Lower leg skin (tissue), 3 donors: ENCODE data around the gene RBFA.

Source experiments
- POLR2A ChIP-seq, 2 donors: fragments of 450-650 bp; IDR thresholded peaks; one replicate each; pipeline ENCODE4 v1.6.1; 2016 to 2017; ENCODE audit warnings: antibody characterized with exemption in 2 of 2, mild to moderate bottlenecking in 1 of 2, moderate library complexity in 1 of 2
- TF ChIP-seq, protein P1 (sequence below), 3 donors: fragments of 450-650 bp; IDR thresholded peaks; one replicate each; pipeline ENCODE4 v1.5.1; 2016; ENCODE audit warnings: antibody characterized with exemption in 3 of 3, mild to moderate bottlenecking in 3 of 3, moderate library complexity in 2 of 3

DNA sequence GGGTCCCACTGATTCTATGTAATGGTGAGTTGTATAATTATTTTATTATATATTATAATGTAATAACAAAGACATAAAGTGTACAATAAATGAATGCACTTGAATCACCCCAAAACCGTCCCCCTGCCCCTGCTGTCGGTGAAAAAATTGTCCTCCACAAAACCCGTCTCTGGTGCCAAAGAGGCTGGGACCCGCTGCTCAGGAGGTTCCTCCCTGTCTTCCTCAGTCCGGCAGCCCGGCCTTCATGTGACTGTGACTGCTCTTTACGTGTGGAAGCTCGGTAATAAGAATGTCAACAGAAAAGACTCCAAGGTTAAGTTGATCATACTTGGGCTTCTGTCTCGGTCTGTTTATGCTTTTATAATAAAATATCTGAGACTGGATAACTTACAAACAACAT, 42.1 kb downstream of the RBFA start:
- TF ChIP-seq, protein P1, sequence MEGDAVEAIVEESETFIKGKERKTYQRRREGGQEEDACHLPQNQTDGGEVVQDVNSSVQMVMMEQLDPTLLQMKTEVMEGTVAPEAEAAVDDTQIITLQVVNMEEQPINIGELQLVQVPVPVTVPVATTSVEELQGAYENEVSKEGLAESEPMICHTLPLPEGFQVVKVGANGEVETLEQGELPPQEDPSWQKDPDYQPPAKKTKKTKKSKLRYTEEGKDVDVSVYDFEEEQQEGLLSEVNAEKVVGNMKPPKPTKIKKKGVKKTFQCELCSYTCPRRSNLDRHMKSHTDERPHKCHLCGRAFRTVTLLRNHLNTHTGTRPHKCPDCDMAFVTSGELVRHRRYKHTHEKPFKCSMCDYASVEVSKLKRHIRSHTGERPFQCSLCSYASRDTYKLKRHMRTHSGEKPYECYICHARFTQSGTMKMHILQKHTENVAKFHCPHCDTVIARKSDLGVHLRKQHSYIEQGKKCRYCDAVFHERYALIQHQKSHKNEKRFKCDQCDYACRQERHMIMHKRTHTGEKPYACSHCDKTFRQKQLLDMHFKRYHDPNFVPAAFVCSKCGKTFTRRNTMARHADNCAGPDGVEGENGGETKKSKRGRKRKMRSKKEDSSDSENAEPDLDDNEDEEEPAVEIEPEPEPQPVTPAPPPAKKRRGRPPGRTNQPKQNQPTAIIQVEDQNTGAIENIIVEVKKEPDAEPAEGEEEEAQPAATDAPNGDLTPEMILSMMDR (IDR thresholded peaks at IDR 0.05) = no peak
- TF ChIP-seq POLR2A (IDR thresholded peaks at IDR 0.05) = no peak
